Endothelial cell of umbilical vein (primary cell): ENCODE data around the gene STAT4. TPM values are rescaled to one million over a fixed set of nuclear protein-coding genes. Genes with fewer than 3 reads are reported as not detected.

Source experiments
- BruUV-seq: library from RNA; stranded (reverse); fragments of 400-500 nt; replicated peaks from 2 replicates; lab custom pipeline; 2021; lab: Mats Ljungman, UMichigan
- CTCF ChIA-PET: fragments of 300-600, 350-600 bp; sonication (Branson Sonifier 250); formaldehyde crosslinking; loops from one replicate; lab custom pipeline; 2021; ENCODE audit warnings: antibody characterized with exemption, inconsistent platforms; lab: Charles Lee
- POLR2A ChIA-PET: fragments of 300-600, 350-600 bp; sonication (Branson Sonifier 250); formaldehyde crosslinking; loops from one replicate; lab custom pipeline; 2021; ENCODE audit warnings: antibody characterized with exemption, inconsistent platforms; lab: Charles Lee
- DNase-seq: peaks from one replicate; pipeline ENCODE4 v3.0.0-alpha.2; 2011; ENCODE audit warnings: low read depth, low spot score
- FAIRE-seq: peaks from 2 replicates; lab custom pipeline; 2011; peaks lifted over from hg19 to GRCh38; lab: Jason Lieb, UNC
- H2AFZ ChIP-seq: 2 replicates; pipeline ENCODE4 v1.6.0; 2012; ENCODE audit warnings: low read depth, low read length, control low read depth, inconsistent platforms
- H3K27ac ChIP-seq: 2 replicates; pipeline ENCODE4 v1.5.1; 2011; ENCODE audit warnings: low read depth, mild to moderate bottlenecking, control low read depth, low read length, moderate library complexity; ENCODE audit not compliant: insufficient read depth
- H3K27me3 ChIP-seq, 2 experiments: 2 replicates each; pipeline versions ENCODE4 v1.6.0 to v1.6.1; 2011; ENCODE audit warnings: low read length in 2 of 2, mixed read lengths in 1 of 2; ENCODE audit not compliant: control insufficient read depth in 2 of 2, insufficient read depth in 2 of 2
- H3K36me3 ChIP-seq, 2 experiments: 2 replicates in 1 of 2; 3 replicates in 1 of 2; pipeline ENCODE4 v1.5.1; 2011; ENCODE audit warnings: low read length in 2 of 2, mild to moderate bottlenecking in 1 of 2, moderate library complexity in 1 of 2; ENCODE audit not compliant: control insufficient read depth in 2 of 2, insufficient read depth in 2 of 2; ENCODE audit errors: extremely low read depth in 1 of 2
- H3K4me1 ChIP-seq: 3 replicates; pipeline ENCODE4 v1.5.1; 2011; ENCODE audit warnings: mild to moderate bottlenecking, low read length; ENCODE audit not compliant: control insufficient read depth, insufficient read depth; ENCODE audit errors: extremely low read depth
- H3K4me2 ChIP-seq: 2 replicates; pipeline ENCODE4 v1.6.1; 2011; ENCODE audit warnings: low read length, control low read depth, mixed read lengths; ENCODE audit not compliant: insufficient read depth
- H3K4me3 ChIP-seq, 3 experiments: fragments of 200-600 bp in 1 of 3; sonication (generic), shearing (Covaris generic) in 1 of 3; replicated peaks in 1 of 3; 2 replicates each; pipeline ENCODE4 v1.5.1; 2011 to 2016; ENCODE audit warnings: control low read depth in 3 of 3, low read length in 3 of 3, mild to moderate bottlenecking in 2 of 3, inconsistent platforms in 1 of 3, low read depth in 1 of 3, moderate library complexity in 1 of 3; ENCODE audit not compliant: insufficient read depth in 1 of 3
- H3K79me2 ChIP-seq: 2 replicates; pipeline ENCODE4 v1.6.0; 2012; ENCODE audit warnings: low read length, inconsistent platforms; ENCODE audit not compliant: control insufficient read depth, insufficient read depth
- H3K9ac ChIP-seq: replicated peaks from 2 replicates; pipeline ENCODE3; 2011; ENCODE audit warnings: low read length, control low read depth; ENCODE audit not compliant: insufficient read depth; ENCODE audit errors: extremely low read depth
- H3K9me1 ChIP-seq: replicated peaks from 3 replicates; pipeline ENCODE4 v1.6.0; 2011; ENCODE audit warnings: mild to moderate bottlenecking, low read length; ENCODE audit not compliant: control insufficient read depth, insufficient read depth; ENCODE audit errors: extremely low read depth
- H3K9me3 ChIP-seq: replicated peaks from 2 replicates; pipeline ENCODE4 v1.5.1; 2012; ENCODE audit warnings: low read length, inconsistent platforms; ENCODE audit not compliant: control insufficient read depth, insufficient read depth
- H4K20me1 ChIP-seq: replicated peaks from 2 replicates; pipeline ENCODE3; 2011; ENCODE audit warnings: mild to moderate bottlenecking, low read length; ENCODE audit not compliant: control insufficient read depth, insufficient read depth; ENCODE audit errors: extremely low read depth
- EZH2 ChIP-seq: IDR thresholded peaks from 2 replicates; pipeline ENCODE4 v1.6.1; 2012; ENCODE audit warnings: borderline replicate concordance, low read depth, mild to moderate bottlenecking, moderate library complexity, low read length, inconsistent platforms; ENCODE audit not compliant: severe bottlenecking
- FOS ChIP-seq: IDR thresholded peaks from 2 replicates; pipeline ENCODE4 v1.6.1; 2011; ENCODE audit warnings: mild to moderate bottlenecking, low read length, moderate library complexity, borderline replicate concordance; ENCODE audit not compliant: insufficient read depth
- GATA2 ChIP-seq: IDR thresholded peaks from 2 replicates; pipeline ENCODE4 v1.7.0; 2011; ENCODE audit warnings: low read depth, mild to moderate bottlenecking, moderate library complexity, mixed read lengths, low read length; ENCODE audit not compliant: insufficient read length, insufficient read depth
- JUN ChIP-seq: IDR thresholded peaks from 2 replicates; pipeline ENCODE4 v1.6.1; 2011; ENCODE audit warnings: borderline replicate concordance, low read depth; ENCODE audit not compliant: insufficient read length, insufficient read depth
- MYC ChIP-seq: IDR thresholded peaks from one replicate; pipeline ENCODE4 v1.6.1; 2011; ENCODE audit warnings: mild to moderate bottlenecking, low read depth, low read length
- POLR2A ChIP-seq: IDR thresholded peaks from 2 replicates; pipeline ENCODE4 v1.6.1; 2012; ENCODE audit warnings: low read depth, mild to moderate bottlenecking, control low read depth, low read length
- POLR2AphosphoS5 ChIP-seq: IDR thresholded peaks from 2 replicates; pipeline ENCODE4 v1.6.1; 2012; ENCODE audit warnings: low read depth, mild to moderate bottlenecking, control low read depth, low read length, moderate library complexity; ENCODE audit not compliant: insufficient read depth
- dilution Hi-C: fragments of 300-500 bp; cut with MboI; formaldehyde crosslinking; loops from one replicate; pipeline ENCODE4 v1.15.0; 2019; ENCODE audit warnings: low sequenced_read_pairs; ENCODE audit not compliant: extremely low pct_ligation_motif_present
- intact Hi-C: fragments of 100-400 bp; cut with micrococcal nuclease; formaldehyde crosslinking; loops from one replicate; pipeline ENCODE4 v1.10.0; 2022
- polyA plus RNA-seq, 4 experiments: library from polyadenylated mRNA; depleted of rRNA in 3 of 4; stranded (reverse) in 3 of 4; unstranded in 1 of 4; fragments of >200 nt; gene quantifications; 2 replicates each; pipeline versions ENCODE4 v1.2.1 to v1.2.3, GENCODE V29; 2011 to 2012; ENCODE audit warnings: missing spikeins in 1 of 4
- total RNA-seq: library from RNA; stranded (reverse); gene quantifications from 2 replicates; pipeline ENCODE4 v1.2.3, GENCODE V29; 2021
- TF ChIP-seq, protein P1 (sequence below), 2 donors: IDR thresholded peaks; 1 replicate in 1 of 2; 2 replicates in 1 of 2; pipeline ENCODE4 v1.5.1; 2011; ENCODE audit warnings: low read length in 2 of 2, mild to moderate bottlenecking in 2 of 2, moderate library complexity in 2 of 2, control low read depth in 1 of 2, inconsistent platforms in 1 of 2, low read depth in 1 of 2; ENCODE audit not compliant: insufficient read depth in 1 of 2; ENCODE audit errors: extremely low read depth in 1 of 2
- TF ChIP-seq, protein P2 (sequence below): IDR thresholded peaks from 2 replicates; pipeline ENCODE4 v1.6.1; 2011; ENCODE audit not compliant: insufficient read depth, insufficient read length

Gene STAT4
- total and polyA plus RNA-seq, 2 donors (not counting 3 experiments of a cell fraction or from before 2014, with no cell fraction given): 0.46 to 1.2 TPM

DNA sequence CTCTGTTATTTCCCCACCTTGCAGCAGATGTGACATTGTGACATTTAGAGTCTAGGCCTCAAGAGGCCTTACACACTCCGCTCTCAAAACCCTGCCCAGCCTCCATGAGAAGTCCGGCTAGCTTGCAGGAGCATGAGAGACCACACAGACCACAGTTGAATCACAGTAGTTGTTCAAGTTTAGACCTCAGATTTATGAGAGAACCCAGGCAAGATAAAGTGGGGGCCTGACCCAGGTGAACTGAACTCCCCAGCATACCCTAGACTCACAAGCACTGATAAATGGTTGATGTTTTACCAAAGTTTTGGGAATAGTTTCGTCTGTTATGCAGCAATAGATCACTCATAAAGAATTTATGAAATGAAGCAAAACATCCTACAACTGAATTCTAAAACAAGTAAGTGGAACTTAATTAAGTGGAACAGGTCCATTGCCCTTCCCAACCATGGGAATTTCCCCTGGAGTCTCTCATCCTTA is 132.1 kb downstream of the STAT4 start:
- Histone ChIP-seq H3K79me2 (no peaks in the 10 kb centered on the region), H4K20me1 (no peaks in the 10 kb centered on the region), H3K36me3 (no peaks in the 10 kb centered on the region), H3K4me1 (peaks cover 18% of the 10 kb centered on the region), H3K4me3 (no peak overlapping the region), H3K9me3 (no peaks in the 10 kb centered on the region), H3K4me2 (no peak overlapping the region), H2AFZ (no peak overlapping the region), H3K27me3 (no peaks in the 10 kb centered on the region), H3K9me1 (no peaks in the 10 kb centered on the region), H3K9ac (no peak overlapping the region), H3K27ac (no peak overlapping the region)
- DNase-seq (no peak), FAIRE-seq (no peak)
- dilution Hi-C loops: no loop called here
- TF ChIP-seq GATA2 (no peak), JUN (no peak), FOS (no peak), POLR2AphosphoS5 (no peak), POLR2A (no peak), MYC (no peak), EZH2 (no peak)
- TF ChIP-seq, protein P1, sequence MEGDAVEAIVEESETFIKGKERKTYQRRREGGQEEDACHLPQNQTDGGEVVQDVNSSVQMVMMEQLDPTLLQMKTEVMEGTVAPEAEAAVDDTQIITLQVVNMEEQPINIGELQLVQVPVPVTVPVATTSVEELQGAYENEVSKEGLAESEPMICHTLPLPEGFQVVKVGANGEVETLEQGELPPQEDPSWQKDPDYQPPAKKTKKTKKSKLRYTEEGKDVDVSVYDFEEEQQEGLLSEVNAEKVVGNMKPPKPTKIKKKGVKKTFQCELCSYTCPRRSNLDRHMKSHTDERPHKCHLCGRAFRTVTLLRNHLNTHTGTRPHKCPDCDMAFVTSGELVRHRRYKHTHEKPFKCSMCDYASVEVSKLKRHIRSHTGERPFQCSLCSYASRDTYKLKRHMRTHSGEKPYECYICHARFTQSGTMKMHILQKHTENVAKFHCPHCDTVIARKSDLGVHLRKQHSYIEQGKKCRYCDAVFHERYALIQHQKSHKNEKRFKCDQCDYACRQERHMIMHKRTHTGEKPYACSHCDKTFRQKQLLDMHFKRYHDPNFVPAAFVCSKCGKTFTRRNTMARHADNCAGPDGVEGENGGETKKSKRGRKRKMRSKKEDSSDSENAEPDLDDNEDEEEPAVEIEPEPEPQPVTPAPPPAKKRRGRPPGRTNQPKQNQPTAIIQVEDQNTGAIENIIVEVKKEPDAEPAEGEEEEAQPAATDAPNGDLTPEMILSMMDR (IDR thresholded peaks at IDR 0.05; ENCODE audit: extremely low read depth in 1 of 2, insufficient read depth in 1 of 2, low read depth in 1 of 2, low read length in 2 of 2): no peak
- TF ChIP-seq, protein P2, sequence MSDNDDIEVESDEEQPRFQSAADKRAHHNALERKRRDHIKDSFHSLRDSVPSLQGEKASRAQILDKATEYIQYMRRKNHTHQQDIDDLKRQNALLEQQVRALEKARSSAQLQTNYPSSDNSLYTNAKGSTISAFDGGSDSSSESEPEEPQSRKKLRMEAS: no peak
- intact Hi-C loops: no loop called here
- BruUV-seq: no TSS peak
- ChIA-PET CTCF (no interaction called here), POLR2A (no interaction called here)
